GM23338 (cell line): Measurements from ENCODE around the gene RBFOX1.

ENCODE experiments used
- EZH2 ChIP-seq: fragments of 200-600 bp; sonication (generic); IDR thresholded peaks from one replicate; pipeline ENCODE4 v1.8.0; 2017; ENCODE audit warnings: antibody characterized with exemption, mild to moderate bottlenecking, low read depth; ENCODE audit not compliant: unreplicated experiment
- NANOG ChIP-seq: IDR thresholded peaks from 2 replicates; pipeline ENCODE4 v1.6.1; 2016; ENCODE audit warnings: antibody characterized with exemption, borderline replicate concordance
- REST ChIP-seq: IDR thresholded peaks from one replicate; pipeline ENCODE4 v1.6.1; 2018; ENCODE audit warnings: antibody characterized with exemption; ENCODE audit not compliant: unreplicated experiment
- TF ChIP-seq, protein P1 (sequence below), 2 experiments: fragments of 200-600 bp in 1 of 2; sonication (generic) in 1 of 2; conservative IDR thresholded peaks; 2 replicates each; pipeline versions ENCODE4 v1.5.1 to v1.6.1; 2016 to 2017; ENCODE audit warnings: antibody characterized with exemption in 2 of 2, low read depth in 2 of 2, mild to moderate bottlenecking in 2 of 2, moderate library complexity in 1 of 2
- TF ChIP-seq, protein P2 (sequence below): IDR thresholded peaks from 2 replicates; pipeline ENCODE4 v1.6.1; 2016; ENCODE audit warnings: antibody characterized with exemption

DNA sequence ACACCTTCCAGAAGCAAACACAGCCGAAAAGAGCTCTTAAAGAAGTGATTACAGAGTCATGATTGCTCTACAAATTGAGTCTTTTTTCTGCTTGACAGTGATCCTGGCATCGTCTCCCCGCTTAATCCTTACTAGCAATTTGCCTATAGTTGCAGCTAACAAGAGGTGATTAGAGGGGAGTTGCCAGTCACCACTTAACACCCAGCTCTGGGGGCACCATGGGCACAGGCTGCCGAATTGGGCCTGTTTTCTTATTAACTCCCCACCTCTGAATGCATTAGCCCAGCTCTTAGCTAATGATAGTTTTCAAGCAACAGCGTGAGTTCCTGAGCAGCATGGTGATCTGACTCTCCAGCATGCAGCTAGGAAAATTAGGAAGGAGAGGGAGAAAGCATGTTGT is 93.5 kb downstream of the RBFOX1 start:
- TF ChIP-seq, protein P1, sequence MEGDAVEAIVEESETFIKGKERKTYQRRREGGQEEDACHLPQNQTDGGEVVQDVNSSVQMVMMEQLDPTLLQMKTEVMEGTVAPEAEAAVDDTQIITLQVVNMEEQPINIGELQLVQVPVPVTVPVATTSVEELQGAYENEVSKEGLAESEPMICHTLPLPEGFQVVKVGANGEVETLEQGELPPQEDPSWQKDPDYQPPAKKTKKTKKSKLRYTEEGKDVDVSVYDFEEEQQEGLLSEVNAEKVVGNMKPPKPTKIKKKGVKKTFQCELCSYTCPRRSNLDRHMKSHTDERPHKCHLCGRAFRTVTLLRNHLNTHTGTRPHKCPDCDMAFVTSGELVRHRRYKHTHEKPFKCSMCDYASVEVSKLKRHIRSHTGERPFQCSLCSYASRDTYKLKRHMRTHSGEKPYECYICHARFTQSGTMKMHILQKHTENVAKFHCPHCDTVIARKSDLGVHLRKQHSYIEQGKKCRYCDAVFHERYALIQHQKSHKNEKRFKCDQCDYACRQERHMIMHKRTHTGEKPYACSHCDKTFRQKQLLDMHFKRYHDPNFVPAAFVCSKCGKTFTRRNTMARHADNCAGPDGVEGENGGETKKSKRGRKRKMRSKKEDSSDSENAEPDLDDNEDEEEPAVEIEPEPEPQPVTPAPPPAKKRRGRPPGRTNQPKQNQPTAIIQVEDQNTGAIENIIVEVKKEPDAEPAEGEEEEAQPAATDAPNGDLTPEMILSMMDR (conservative IDR thresholded peaks at IDR 0.05; ENCODE audit: low read depth in 2 of 2): no peak
- TF ChIP-seq NANOG (no peak), REST (no peak), EZH2 (no peak)
- TF ChIP-seq, protein P2, sequence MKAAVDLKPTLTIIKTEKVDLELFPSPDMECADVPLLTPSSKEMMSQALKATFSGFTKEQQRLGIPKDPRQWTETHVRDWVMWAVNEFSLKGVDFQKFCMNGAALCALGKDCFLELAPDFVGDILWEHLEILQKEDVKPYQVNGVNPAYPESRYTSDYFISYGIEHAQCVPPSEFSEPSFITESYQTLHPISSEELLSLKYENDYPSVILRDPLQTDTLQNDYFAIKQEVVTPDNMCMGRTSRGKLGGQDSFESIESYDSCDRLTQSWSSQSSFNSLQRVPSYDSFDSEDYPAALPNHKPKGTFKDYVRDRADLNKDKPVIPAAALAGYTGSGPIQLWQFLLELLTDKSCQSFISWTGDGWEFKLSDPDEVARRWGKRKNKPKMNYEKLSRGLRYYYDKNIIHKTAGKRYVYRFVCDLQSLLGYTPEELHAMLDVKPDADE: no peak
